ENCODE measurements around the gene FAM131B.

FAM131B gene

DNA sequence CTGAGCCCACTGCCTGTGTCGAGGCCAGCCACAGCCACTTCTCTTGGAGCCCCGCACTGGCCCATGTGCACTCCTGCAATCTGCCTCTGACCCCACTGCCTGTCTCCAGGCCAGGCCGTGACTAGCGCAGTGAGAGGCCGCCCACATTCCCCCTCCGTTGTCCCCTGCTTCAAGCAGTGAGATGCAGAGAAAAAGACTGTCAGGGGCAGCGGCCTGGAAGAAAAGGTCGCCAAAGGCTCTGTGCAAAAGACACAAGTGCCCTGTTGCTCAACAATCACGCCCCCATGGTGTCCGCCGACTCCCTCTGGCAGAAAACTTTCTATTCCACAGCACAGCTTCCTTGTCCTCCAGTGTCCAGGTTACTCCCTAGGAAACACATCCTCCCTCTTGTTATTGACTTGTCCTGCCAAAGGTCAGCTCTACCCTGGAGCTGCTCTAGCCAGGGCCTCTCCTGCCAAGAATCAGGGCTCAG lies 9.9 kb downstream of the FAM131B start:
- Histone ChIP-seq H3K4me1 (ENCODE audit: insufficient read depth, poor library complexity, severe bottlenecking) (no peaks in the 10 kb centered on the region), H3K4me3 (ENCODE audit: severe bottlenecking) (no peak overlapping the region), H3K36me3 (ENCODE audit: low read depth) (no peaks in the 10 kb centered on the region), H3K27ac (ENCODE audit: poor library complexity, severe bottlenecking) (no peak overlapping the region), H3K27me3 (ENCODE audit: insufficient read depth, poor library complexity, severe bottlenecking) (no peaks in the 10 kb centered on the region), H3K9me3 (ENCODE audit: severe bottlenecking) (no peaks in the 10 kb centered on the region)
- ATAC-seq (ENCODE audit: low read depth), result no peak
- TF ChIP-seq, protein P1, sequence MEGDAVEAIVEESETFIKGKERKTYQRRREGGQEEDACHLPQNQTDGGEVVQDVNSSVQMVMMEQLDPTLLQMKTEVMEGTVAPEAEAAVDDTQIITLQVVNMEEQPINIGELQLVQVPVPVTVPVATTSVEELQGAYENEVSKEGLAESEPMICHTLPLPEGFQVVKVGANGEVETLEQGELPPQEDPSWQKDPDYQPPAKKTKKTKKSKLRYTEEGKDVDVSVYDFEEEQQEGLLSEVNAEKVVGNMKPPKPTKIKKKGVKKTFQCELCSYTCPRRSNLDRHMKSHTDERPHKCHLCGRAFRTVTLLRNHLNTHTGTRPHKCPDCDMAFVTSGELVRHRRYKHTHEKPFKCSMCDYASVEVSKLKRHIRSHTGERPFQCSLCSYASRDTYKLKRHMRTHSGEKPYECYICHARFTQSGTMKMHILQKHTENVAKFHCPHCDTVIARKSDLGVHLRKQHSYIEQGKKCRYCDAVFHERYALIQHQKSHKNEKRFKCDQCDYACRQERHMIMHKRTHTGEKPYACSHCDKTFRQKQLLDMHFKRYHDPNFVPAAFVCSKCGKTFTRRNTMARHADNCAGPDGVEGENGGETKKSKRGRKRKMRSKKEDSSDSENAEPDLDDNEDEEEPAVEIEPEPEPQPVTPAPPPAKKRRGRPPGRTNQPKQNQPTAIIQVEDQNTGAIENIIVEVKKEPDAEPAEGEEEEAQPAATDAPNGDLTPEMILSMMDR (IDR thresholded peaks at IDR 0.05; ENCODE audit: poor library complexity, severe bottlenecking), result no peak
- DNase-seq (ENCODE audit: low spot score), result no peak

- Histone ChIP-seq H3K4me3 (ENCODE audit: severe bottlenecking) (no peak overlapping the region), H3K27ac (ENCODE audit: poor library complexity, severe bottlenecking) (no peak overlapping the region), H3K4me1 (ENCODE audit: insufficient read depth, poor library complexity, severe bottlenecking) (no peaks in the 10 kb centered on the region), H3K9me3 (ENCODE audit: severe bottlenecking) (no peaks in the 10 kb centered on the region), H3K36me3 (ENCODE audit: low read depth) (no peaks in the 10 kb centered on the region), H3K27me3 (ENCODE audit: insufficient read depth, poor library complexity, severe bottlenecking) (no peaks in the 10 kb centered on the region)
- ATAC-seq (ENCODE audit: low read depth), result no peak
- no peak for DNase-seq (ENCODE audit: low spot score)
- TF ChIP-seq, protein P1 (IDR thresholded peaks at IDR 0.05; ENCODE audit: poor library complexity, severe bottlenecking), result no peak
Measured at GRCh38 chr7:143351574-143351973, 10.9 kb downstream of the FAM131B start.

DNA sequence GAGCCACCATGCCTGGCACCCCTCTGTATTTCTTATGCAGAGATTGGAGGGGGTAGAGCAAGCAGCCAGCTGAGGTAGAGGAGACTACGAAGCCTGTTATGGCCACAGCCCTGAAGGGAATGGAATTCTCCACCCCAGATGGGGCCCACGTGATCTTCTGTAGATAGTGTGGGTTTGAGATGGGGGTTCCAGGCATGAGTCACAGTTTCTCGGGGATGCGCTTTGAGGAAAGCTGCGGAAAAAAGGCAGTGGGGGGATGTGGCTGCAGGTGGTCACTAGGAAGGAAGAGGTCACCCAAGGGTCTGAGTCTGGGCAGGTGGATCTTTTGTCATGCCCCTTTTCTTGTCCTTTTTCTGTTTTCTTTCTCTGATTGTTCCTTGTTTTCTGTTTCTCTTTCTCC lies 11.5 kb downstream of the FAM131B start:
- TF ChIP-seq, protein P1 (IDR thresholded peaks at IDR 0.05; ENCODE audit: poor library complexity, severe bottlenecking), result no peak
- no peaks in the 10 kb centered on the region for H3K9me3 ChIP-seq (ENCODE audit: severe bottlenecking)
- H3K4me1 ChIP-seq (ENCODE audit: insufficient read depth, poor library complexity, severe bottlenecking), result no peaks in the 10 kb centered on the region
- no peak overlapping the region for H3K27ac ChIP-seq (ENCODE audit: poor library complexity, severe bottlenecking)
- no peaks in the 10 kb centered on the region for H3K36me3 ChIP-seq (ENCODE audit: low read depth)
- no peak for ATAC-seq (ENCODE audit: low read depth)
- no peak overlapping the region for H3K4me3 ChIP-seq (ENCODE audit: severe bottlenecking)
- H3K27me3 ChIP-seq (ENCODE audit: insufficient read depth, poor library complexity, severe bottlenecking), result no peaks in the 10 kb centered on the region
- no peak for DNase-seq (ENCODE audit: low spot score)

- Histone ChIP-seq H3K9me3 (ENCODE audit: severe bottlenecking) (no peaks in the 10 kb centered on the region), H3K27ac (ENCODE audit: poor library complexity, severe bottlenecking) (no peak overlapping the region), H3K36me3 (ENCODE audit: low read depth) (no peaks in the 10 kb centered on the region), H3K27me3 (ENCODE audit: insufficient read depth, poor library complexity, severe bottlenecking) (no peaks in the 10 kb centered on the region), H3K4me3 (ENCODE audit: severe bottlenecking) (no peak overlapping the region), H3K4me1 (ENCODE audit: insufficient read depth, poor library complexity, severe bottlenecking) (no peaks in the 10 kb centered on the region)
- no peak for ATAC-seq (ENCODE audit: low read depth)
- TF ChIP-seq, protein P1 (IDR thresholded peaks at IDR 0.05; ENCODE audit: poor library complexity, severe bottlenecking), result no peak
- DNase-seq (ENCODE audit: low spot score), result no peak
Measured at GRCh38 chr7:143347950-143348349, 14.6 kb downstream of the FAM131B start.

- no peak for ATAC-seq (ENCODE audit: low read depth)
- Histone ChIP-seq H3K27me3 (ENCODE audit: insufficient read depth, poor library complexity, severe bottlenecking) (no peaks in the 10 kb centered on the region), H3K27ac (ENCODE audit: poor library complexity, severe bottlenecking) (no peak overlapping the region), H3K4me1 (ENCODE audit: insufficient read depth, poor library complexity, severe bottlenecking) (no peaks in the 10 kb centered on the region), H3K4me3 (ENCODE audit: severe bottlenecking) (no peak overlapping the region), H3K36me3 (ENCODE audit: low read depth) (no peaks in the 10 kb centered on the region), H3K9me3 (ENCODE audit: severe bottlenecking) (no peaks in the 10 kb centered on the region)
- no peak for DNase-seq (ENCODE audit: low spot score)
- TF ChIP-seq, protein P1 (IDR thresholded peaks at IDR 0.05; ENCODE audit: poor library complexity, severe bottlenecking), result no peak
Measured at GRCh38 chr7:143346018-143346417, 16.5 kb downstream of the FAM131B start.
